NB4 (cell line): Measurements from ENCODE around the gene OR2V2.
"Not testable (repeated sequence)": the region's sequence is repeated elsewhere in the genome, so short reads cannot be mapped to it uniquely, and the experiment has no call there.

ENCODE experiments used
- DNase-seq: peaks from one replicate; pipeline ENCODE4 v3.0.0; 2010; ENCODE audit warnings: low read depth
- H3K4me3 ChIP-seq: one replicate; pipeline ENCODE4 v1.5.1; 2011; ENCODE audit warnings: mild to moderate bottlenecking, low read depth, low read length, moderate library complexity
- MYC ChIP-seq: IDR thresholded peaks from 2 replicates; pipeline ENCODE4 v1.6.1; 2011; ENCODE audit warnings: low read depth, low read length
- POLR2A ChIP-seq: IDR thresholded peaks from 2 replicates; pipeline ENCODE4 v1.6.1; 2011; ENCODE audit warnings: mild to moderate bottlenecking; ENCODE audit not compliant: insufficient read length; ENCODE audit errors: extremely low read depth
- TF ChIP-seq, protein P1 (sequence below): IDR thresholded peaks from 2 replicates; pipeline ENCODE4 v1.6.1; 2011; ENCODE audit warnings: low read depth, low read length
- TF ChIP-seq, protein P2 (sequence below): IDR thresholded peaks from one replicate; pipeline ENCODE4 v1.5.1; 2012; ENCODE audit warnings: low read depth, low read length

The OR2V2 gene

DNA sequence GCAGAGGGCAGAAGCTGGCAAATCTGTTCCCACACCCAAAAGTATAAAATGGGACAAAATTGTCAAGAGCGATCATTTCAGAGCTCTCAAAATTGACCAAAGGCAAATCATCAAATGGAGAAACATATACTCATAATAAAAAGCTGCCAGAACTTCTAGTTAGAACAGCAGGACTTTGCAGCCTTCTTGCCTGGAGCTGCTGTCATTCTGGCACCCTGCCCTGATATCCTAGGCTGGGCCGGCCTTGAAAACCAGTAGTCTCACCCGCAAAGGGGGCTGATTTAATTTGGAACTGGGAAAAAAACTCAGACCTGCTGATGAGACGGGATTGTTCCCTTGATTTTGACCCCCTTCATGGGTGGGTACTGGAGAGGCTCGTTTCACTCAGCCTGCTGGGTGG is 34.9 kb upstream of the OR2V2 start:
- TF ChIP-seq, protein P1, sequence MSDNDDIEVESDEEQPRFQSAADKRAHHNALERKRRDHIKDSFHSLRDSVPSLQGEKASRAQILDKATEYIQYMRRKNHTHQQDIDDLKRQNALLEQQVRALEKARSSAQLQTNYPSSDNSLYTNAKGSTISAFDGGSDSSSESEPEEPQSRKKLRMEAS: no peak
- TF ChIP-seq, protein P2, sequence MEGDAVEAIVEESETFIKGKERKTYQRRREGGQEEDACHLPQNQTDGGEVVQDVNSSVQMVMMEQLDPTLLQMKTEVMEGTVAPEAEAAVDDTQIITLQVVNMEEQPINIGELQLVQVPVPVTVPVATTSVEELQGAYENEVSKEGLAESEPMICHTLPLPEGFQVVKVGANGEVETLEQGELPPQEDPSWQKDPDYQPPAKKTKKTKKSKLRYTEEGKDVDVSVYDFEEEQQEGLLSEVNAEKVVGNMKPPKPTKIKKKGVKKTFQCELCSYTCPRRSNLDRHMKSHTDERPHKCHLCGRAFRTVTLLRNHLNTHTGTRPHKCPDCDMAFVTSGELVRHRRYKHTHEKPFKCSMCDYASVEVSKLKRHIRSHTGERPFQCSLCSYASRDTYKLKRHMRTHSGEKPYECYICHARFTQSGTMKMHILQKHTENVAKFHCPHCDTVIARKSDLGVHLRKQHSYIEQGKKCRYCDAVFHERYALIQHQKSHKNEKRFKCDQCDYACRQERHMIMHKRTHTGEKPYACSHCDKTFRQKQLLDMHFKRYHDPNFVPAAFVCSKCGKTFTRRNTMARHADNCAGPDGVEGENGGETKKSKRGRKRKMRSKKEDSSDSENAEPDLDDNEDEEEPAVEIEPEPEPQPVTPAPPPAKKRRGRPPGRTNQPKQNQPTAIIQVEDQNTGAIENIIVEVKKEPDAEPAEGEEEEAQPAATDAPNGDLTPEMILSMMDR: no peak
- TF ChIP-seq MYC (no peak), POLR2A (no peak)
- no peak for DNase-seq
- H3K4me3 ChIP-seq: no peak overlapping the region

DNA sequence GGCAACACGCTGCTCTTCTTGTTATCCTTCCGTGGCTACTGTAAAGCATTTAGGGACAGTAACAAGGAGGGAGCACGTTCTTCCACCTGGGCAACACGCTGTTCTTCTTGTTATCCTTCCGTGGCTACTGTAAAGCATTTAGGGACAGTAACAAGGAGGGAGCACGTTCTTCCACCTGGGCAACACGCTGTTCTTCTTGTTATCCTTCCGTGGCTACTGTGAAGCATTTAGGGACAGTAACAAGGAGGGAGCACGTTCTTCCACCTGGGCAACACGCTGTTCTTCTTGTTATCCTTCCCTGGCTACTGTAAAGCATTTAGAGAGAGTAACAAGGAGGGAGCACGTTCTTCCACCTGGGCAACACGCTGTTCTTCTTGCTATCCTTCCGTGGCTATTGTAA is 33.8 kb upstream of the OR2V2 start:
- H3K4me3 ChIP-seq, DNase-seq: not testable (repeated sequence)

DNA sequence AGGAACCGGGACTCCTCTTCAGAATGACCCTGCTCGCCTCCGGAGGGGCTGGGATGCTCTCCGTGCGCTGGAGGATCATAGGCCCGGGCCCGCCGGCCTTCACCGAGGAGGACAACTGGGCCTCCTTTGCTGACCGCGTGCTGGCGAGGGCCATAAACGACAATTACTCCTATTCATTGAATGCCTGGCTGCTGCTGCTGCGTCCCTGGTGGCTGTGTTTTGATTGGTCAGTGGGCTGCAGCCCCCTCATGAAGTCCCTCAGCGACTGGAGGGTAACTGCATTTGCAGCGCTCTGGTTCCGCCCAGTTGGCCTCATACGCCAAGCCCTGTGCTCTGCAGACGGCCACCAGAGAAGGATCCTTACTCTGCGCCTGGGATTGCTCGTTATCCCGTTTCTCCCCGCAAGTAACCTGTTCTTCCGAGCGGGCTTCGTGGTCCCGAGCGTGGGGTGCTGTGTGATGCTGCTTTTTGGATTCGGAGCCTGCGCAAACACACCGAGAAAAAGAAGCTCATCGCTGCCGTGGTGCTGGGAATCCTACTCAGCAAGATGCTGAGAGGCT is 33.0 kb upstream of the OR2V2 start:
- H3K4me3 ChIP-seq: no peak overlapping the region
- TF ChIP-seq POLR2A (no peak), MYC (no peak)
- TF ChIP-seq, protein P2: no peak
- DNase-seq: no peak

DNA sequence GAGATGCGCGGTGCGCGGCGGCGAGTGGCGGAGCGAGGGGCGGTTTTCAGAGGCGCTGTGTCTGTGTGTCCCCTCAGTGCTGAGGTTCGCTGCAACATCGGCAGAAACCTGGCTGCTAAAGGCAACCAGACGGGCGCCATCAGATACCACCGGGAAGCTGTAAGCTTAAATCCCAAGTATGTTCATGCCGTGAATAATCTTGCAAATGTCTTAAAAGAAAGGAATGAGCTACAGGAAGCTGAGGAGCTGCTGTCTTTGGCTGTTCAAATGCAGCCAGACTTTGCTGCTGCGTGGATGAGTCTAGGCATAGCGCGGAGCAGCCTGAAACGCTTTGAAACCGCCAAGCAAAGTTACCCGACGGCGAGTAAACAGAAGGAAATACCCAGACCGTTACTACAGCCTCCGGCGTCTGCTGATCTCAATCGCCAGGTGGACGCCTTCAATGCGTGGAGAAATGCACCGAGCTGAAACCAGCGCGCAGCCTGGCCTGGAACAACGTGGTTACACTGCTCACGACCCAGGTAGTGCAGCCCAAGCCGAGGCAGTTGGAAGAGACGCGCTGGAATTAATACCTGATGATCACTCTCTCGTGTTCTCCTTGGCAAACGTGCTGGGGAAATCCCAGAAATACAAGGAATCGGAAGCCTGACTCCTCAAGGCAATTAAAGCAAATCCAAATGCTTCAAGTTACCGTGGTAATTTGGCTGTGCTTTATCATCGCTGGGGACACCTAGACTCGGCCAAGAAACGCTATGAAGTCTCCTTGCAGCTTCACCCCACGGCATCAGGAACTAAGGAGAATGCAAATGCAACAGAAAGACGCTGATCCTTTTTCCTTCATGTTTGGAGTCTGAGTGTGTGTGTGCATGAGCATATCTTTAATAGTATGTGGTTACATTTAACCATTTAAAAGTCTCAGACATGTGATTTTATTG is 32.3 kb upstream of the OR2V2 start:
- no peak for DNase-seq
- TF ChIP-seq, protein P1: no peak
- no peak for TF ChIP-seq POLR2A
- TF ChIP-seq, protein P2: no peak
- no peak for TF ChIP-seq MYC
- H3K4me3 ChIP-seq: no peak overlapping the region

DNA sequence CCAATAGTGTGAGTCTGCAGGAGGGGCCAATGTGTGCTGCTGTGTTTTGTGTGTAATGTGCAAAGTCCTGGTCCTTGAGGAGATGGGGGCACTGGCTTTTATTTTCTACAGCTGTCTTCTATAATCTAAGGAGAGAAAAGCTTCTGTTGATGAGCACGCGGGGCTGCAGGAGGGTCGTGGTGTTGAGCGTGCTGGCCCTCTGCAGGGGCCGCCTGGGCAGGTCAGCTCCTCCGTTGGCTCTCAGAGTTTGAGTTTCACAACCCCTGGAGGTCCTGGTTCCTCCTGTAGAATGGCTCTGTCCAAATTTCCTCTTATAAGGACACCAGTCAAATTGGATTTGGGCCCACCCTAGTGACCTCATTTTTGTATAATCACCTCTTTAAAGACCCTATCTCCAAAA is 29.0 kb upstream of the OR2V2 start:
- no peak for DNase-seq
- TF ChIP-seq POLR2A: no peak
- TF ChIP-seq, protein P1: no peak
- TF ChIP-seq MYC: no peak
- TF ChIP-seq, protein P2: no peak

DNA sequence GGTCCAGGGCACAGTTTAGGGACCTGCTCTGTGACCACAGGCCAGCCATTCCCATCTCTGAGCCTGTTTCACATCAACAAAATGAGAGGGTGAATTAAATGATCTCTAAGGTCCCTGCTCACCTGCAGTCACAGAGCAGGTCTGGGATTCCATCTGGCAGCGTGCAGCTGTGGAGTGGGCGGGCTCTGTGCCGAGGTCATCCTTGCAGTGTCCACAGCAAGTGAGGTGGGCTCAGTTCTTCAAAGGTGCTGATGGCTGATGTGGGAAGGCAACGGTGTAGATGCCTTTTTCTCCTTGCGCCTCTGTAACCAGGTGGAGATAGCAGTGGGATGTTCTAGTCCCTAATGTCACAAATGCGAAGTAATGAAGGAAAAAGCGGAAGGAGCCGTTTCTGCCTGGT is 28.3 kb upstream of the OR2V2 start:
- DNase-seq: no peak
- H3K4me3 ChIP-seq: no peak overlapping the region
- TF ChIP-seq, protein P1: no peak
- TF ChIP-seq, protein P2: no peak
- TF ChIP-seq POLR2A (no peak), MYC (no peak)

More for the DNA sequence above, 29.0 kb upstream of the OR2V2 start:
- no peak overlapping the region for H3K4me3 ChIP-seq
